Ovary (tissue), 3 donors: ENCODE measurements around the gene FAAH.

Source experiments
- CTCF ChIP-seq, 3 donors: fragments of 450-650 bp in 2 of 3; fragments of 200-600 bp in 1 of 3; IDR thresholded peaks; one replicate each; pipeline versions ENCODE4 v1.5.1 to v1.8.0; 2016 to 2022; ENCODE audit warnings: antibody characterized with exemption in 3 of 3, mild to moderate bottlenecking in 1 of 3
- EP300 ChIP-seq: sonication (generic); formaldehyde crosslinking; IDR thresholded peaks from one replicate; pipeline ENCODE4 v1.6.1; 2017; ENCODE audit warnings: antibody characterized with exemption
- POLR2A ChIP-seq: fragments of 450-650 bp; IDR thresholded peaks from one replicate; pipeline ENCODE4 v1.6.1; 2017; ENCODE audit warnings: antibody characterized with exemption, mild to moderate bottlenecking, moderate library complexity
- donor health status: DM: no; HTN: no; CAD: no.

- TF ChIP-seq CTCF (IDR thresholded peaks at IDR 0.05) = no peak
- TF ChIP-seq POLR2A = no peak
- no peak for TF ChIP-seq EP300
Measured at GRCh38 chr1:46401154-46401913, 7.2 kb downstream of the FAAH start.
